Activated CD8-positive, alpha-beta T cell treated with anti-CD3 and anti-CD28 coated beads for 36 hours (primary cell): ENCODE data around the gene PGM5. TPM values are rescaled to one million over a fixed set of nuclear protein-coding genes. Genes with fewer than 3 reads are reported as not detected.
"Not testable (repeated sequence)": the region's sequence is repeated elsewhere in the genome, so short reads cannot be mapped to it uniquely, and the experiment has no call there.

Experiments
- ATAC-seq: fragments of 200-7000 bp; cut with Tn5 transposase; one replicate; pipeline ENCODE4 v1.10.0; 2021; ENCODE audit warnings: mild to moderate bottlenecking, moderate library complexity
- CTCF ChIA-PET: fragments of 350-600 bp; sonication (Branson Sonifier 250); formaldehyde crosslinking; loops from one replicate; lab custom pipeline; 2021; ENCODE audit warnings: antibody characterized with exemption; lab: Charles Lee
- POLR2A ChIA-PET: fragments of 350-600 bp; sonication (Branson Sonifier 250); formaldehyde crosslinking; loops from one replicate; lab custom pipeline; 2021; ENCODE audit warnings: antibody characterized with exemption; lab: Charles Lee
- DNase-seq: peaks from one replicate; pipeline ENCODE4 v3.0.0-alpha.2; 2020
- H3K27ac Mint-ChIP-seq: one replicate; pipeline ENCODE4 v1.8.0; 2021; ENCODE audit warnings: mild to moderate bottlenecking, mixed read lengths
- H3K27me3 Mint-ChIP-seq: one replicate; pipeline ENCODE4 v1.8.0; 2021; ENCODE audit warnings: mixed read lengths
- H3K36me3 Mint-ChIP-seq: one replicate; pipeline ENCODE4 v1.8.0; 2021; ENCODE audit warnings: low read depth, mixed read lengths
- H3K4me1 Mint-ChIP-seq: one replicate; pipeline ENCODE4 v1.8.0; 2021; ENCODE audit warnings: low read depth, mixed read lengths
- H3K4me3 Mint-ChIP-seq: one replicate; pipeline ENCODE4 v1.8.0; 2021; ENCODE audit warnings: mild to moderate bottlenecking, moderate library complexity, mixed read lengths
- H3K9me3 Mint-ChIP-seq: one replicate; pipeline ENCODE4 v1.8.0; 2021; ENCODE audit warnings: mixed read lengths
- intact Hi-C: fragments of 100-400 bp; cut with micrococcal nuclease; formaldehyde crosslinking; loops from one replicate; pipeline ENCODE4 v1.10.0; 2022
- total RNA-seq, 2 experiments: library from RNA; stranded (reverse); gene quantifications; one replicate each; pipeline ENCODE4 v1.2.3, GENCODE V29; 2021

PGM5 gene
- total RNA-seq, 2 experiments from 2014 or later, result not detected

- H3K27me3 Mint-ChIP-seq, POLR2A ChIA-PET, DNase-seq, H3K4me3 Mint-ChIP-seq, H3K4me1 Mint-ChIP-seq, H3K27ac Mint-ChIP-seq, H3K36me3 Mint-ChIP-seq, H3K9me3 Mint-ChIP-seq, CTCF ChIA-PET, ATAC-seq, intact Hi-C loops: not testable (repeated sequence)
These were observed 33.1 kb downstream of the PGM5 start for GRCh38 chr9:68389558-68389957.

GRCh38 chr9:68390737-68391136 is 34.3 kb downstream of the PGM5 start:
- H3K4me1 Mint-ChIP-seq, H3K9me3 Mint-ChIP-seq, ATAC-seq, DNase-seq, intact Hi-C loops, H3K36me3 Mint-ChIP-seq, POLR2A ChIA-PET, H3K4me3 Mint-ChIP-seq, H3K27me3 Mint-ChIP-seq, CTCF ChIA-PET, H3K27ac Mint-ChIP-seq: not testable (repeated sequence)

GRCh38 chr9:68396411-68397094 is 40.1 kb downstream of the PGM5 start:
- POLR2A ChIA-PET, DNase-seq, H3K9me3 Mint-ChIP-seq, H3K36me3 Mint-ChIP-seq, H3K4me3 Mint-ChIP-seq, intact Hi-C loops, H3K27ac Mint-ChIP-seq, H3K27me3 Mint-ChIP-seq, CTCF ChIA-PET, ATAC-seq, H3K4me1 Mint-ChIP-seq: not testable (repeated sequence)

- ATAC-seq, H3K9me3 Mint-ChIP-seq, H3K27ac Mint-ChIP-seq, H3K27me3 Mint-ChIP-seq, H3K4me3 Mint-ChIP-seq, CTCF ChIA-PET, DNase-seq, H3K36me3 Mint-ChIP-seq, POLR2A ChIA-PET, intact Hi-C loops, H3K4me1 Mint-ChIP-seq: not testable (repeated sequence)
These were observed 40.6 kb downstream of the PGM5 start for GRCh38 chr9:68397095-68397423.

- H3K27ac Mint-ChIP-seq, intact Hi-C loops, POLR2A ChIA-PET, H3K27me3 Mint-ChIP-seq, H3K9me3 Mint-ChIP-seq, CTCF ChIA-PET, ATAC-seq, H3K36me3 Mint-ChIP-seq, H3K4me1 Mint-ChIP-seq, H3K4me3 Mint-ChIP-seq, DNase-seq: not testable (repeated sequence)
These were observed 41.4 kb downstream of the PGM5 start for GRCh38 chr9:68397796-68398195.

- H3K36me3 Mint-ChIP-seq, H3K27ac Mint-ChIP-seq, H3K4me1 Mint-ChIP-seq, H3K4me3 Mint-ChIP-seq, intact Hi-C loops, H3K27me3 Mint-ChIP-seq, ATAC-seq, POLR2A ChIA-PET, CTCF ChIA-PET, H3K9me3 Mint-ChIP-seq, DNase-seq: not testable (repeated sequence)
These were observed 41.9 kb downstream of the PGM5 start for GRCh38 chr9:68398324-68398723.

- H3K4me1 Mint-ChIP-seq, intact Hi-C loops, CTCF ChIA-PET, H3K27ac Mint-ChIP-seq, DNase-seq, H3K9me3 Mint-ChIP-seq, H3K27me3 Mint-ChIP-seq, POLR2A ChIA-PET, H3K36me3 Mint-ChIP-seq, ATAC-seq, H3K4me3 Mint-ChIP-seq: not testable (repeated sequence)
These were observed 48.2 kb downstream of the PGM5 start for GRCh38 chr9:68404421-68405185.

GRCh38 chr9:68411865-68412264 is 55.5 kb downstream of the PGM5 start:
- H3K4me1 Mint-ChIP-seq, ATAC-seq, H3K36me3 Mint-ChIP-seq, CTCF ChIA-PET, intact Hi-C loops, H3K27ac Mint-ChIP-seq, DNase-seq, POLR2A ChIA-PET, H3K9me3 Mint-ChIP-seq, H3K4me3 Mint-ChIP-seq, H3K27me3 Mint-ChIP-seq: not testable (repeated sequence)

- H3K36me3 Mint-ChIP-seq, intact Hi-C loops, H3K27ac Mint-ChIP-seq, H3K9me3 Mint-ChIP-seq, CTCF ChIA-PET, POLR2A ChIA-PET, H3K27me3 Mint-ChIP-seq, H3K4me3 Mint-ChIP-seq, H3K4me1 Mint-ChIP-seq, ATAC-seq, DNase-seq: not testable (repeated sequence)
These were observed 56.3 kb downstream of the PGM5 start for GRCh38 chr9:68412754-68413153.

GRCh38 chr9:68415065-68415464 is 58.7 kb downstream of the PGM5 start:
- H3K27ac Mint-ChIP-seq, H3K4me1 Mint-ChIP-seq, CTCF ChIA-PET, H3K4me3 Mint-ChIP-seq, H3K36me3 Mint-ChIP-seq, intact Hi-C loops, H3K9me3 Mint-ChIP-seq, ATAC-seq, POLR2A ChIA-PET, H3K27me3 Mint-ChIP-seq, DNase-seq: not testable (repeated sequence)
